HepG2 (cell line): ENCODE data around the gene WDR62. TPM values are rescaled to one million over a fixed set of nuclear protein-coding genes. Genes with fewer than 3 reads are reported as not detected.

Experiments used
- CBFB ChIP-seq: sonication (generic); formaldehyde crosslinking; IDR thresholded peaks from 2 replicates; pipeline ENCODE4 v1.4.0; 2020; ENCODE audit warnings: missing genetic modification reagents
- GTF3A ChIP-seq: sonication (generic); formaldehyde crosslinking; conservative IDR thresholded peaks from 2 replicates; pipeline ENCODE4 v1.4.0; 2020; ENCODE audit warnings: mild to moderate bottlenecking, missing genetic modification reagents
- GZF1 ChIP-seq: sonication (generic); formaldehyde crosslinking; IDR thresholded peaks from 2 replicates; pipeline ENCODE4 v1.5.1; 2020; ENCODE audit warnings: mild to moderate bottlenecking, missing genetic modification reagents
- HNRNPK ChIP-seq: fragments of 200-400 bp; formaldehyde crosslinking; IDR thresholded peaks from 2 replicates; pipeline ENCODE4 v1.6.1; 2018; ENCODE audit warnings: low read length, low read depth, moderate library complexity, mild to moderate bottlenecking; ENCODE audit not compliant: poor library complexity, severe bottlenecking
- HNRNPLL ChIP-seq: fragments of 200-400 bp; formaldehyde crosslinking; IDR thresholded peaks from 2 replicates; pipeline ENCODE4 v1.6.1; 2017; ENCODE audit warnings: mild to moderate bottlenecking, low read depth, low read length; ENCODE audit not compliant: poor library complexity, severe bottlenecking
- IRF2 ChIP-seq: IDR thresholded peaks from 2 replicates; pipeline ENCODE4 v1.6.1; 2018; ENCODE audit warnings: missing genetic modification reagents, missing compliant biosample characterization
- MIXL1 ChIP-seq: IDR thresholded peaks from 2 replicates; pipeline ENCODE4 v1.6.1; 2016
- SMC3 ChIP-seq: IDR thresholded peaks from 2 replicates; pipeline ENCODE4 v1.6.1; 2011; ENCODE audit warnings: low read length, improper control_type of control experiment
- STAT5B ChIP-seq: sonication (generic); formaldehyde crosslinking; IDR thresholded peaks from 2 replicates; pipeline ENCODE4 v1.4.0; 2020; ENCODE audit warnings: missing genetic modification reagents
- TOPORS ChIP-seq: sonication (generic); formaldehyde crosslinking; IDR thresholded peaks from 2 replicates; pipeline ENCODE4 v1.8.0; 2023; ENCODE audit warnings: mild to moderate bottlenecking, missing genetic modification reagents
- U2AF1 ChIP-seq: fragments of 200-400 bp; formaldehyde crosslinking; optimal IDR thresholded peaks from 2 replicates; pipeline ENCODE3; 2017; ENCODE audit warnings: mild to moderate bottlenecking, low read depth, low read length
- ZFX ChIP-seq: sonication (generic); formaldehyde crosslinking; IDR thresholded peaks from 2 replicates; pipeline ENCODE4 v1.4.0; 2020; ENCODE audit warnings: mild to moderate bottlenecking, low read depth, missing genetic modification reagents, moderate library complexity
- ZNF205 ChIP-seq: IDR thresholded peaks from 2 replicates; pipeline ENCODE4 v1.6.1; 2018; ENCODE audit warnings: missing biosample characterization, missing genetic modification reagents
- ZNF292 ChIP-seq: sonication (generic); formaldehyde crosslinking; IDR thresholded peaks from 2 replicates; pipeline ENCODE4 v1.8.1; 2022; ENCODE audit warnings: mild to moderate bottlenecking, low read depth, missing genetic modification reagents, borderline replicate concordance
- ZNF782 ChIP-seq: sonication (generic); formaldehyde crosslinking; IDR thresholded peaks from 2 replicates; pipeline ENCODE4 v1.4.0; 2020; ENCODE audit warnings: missing genetic modification reagents, mild to moderate bottlenecking, borderline replicate concordance
- ZNF790 ChIP-seq: sonication (generic); formaldehyde crosslinking; IDR thresholded peaks from 2 replicates; pipeline ENCODE4 v1.8.0; 2022; ENCODE audit warnings: missing genetic modification reagents, mild to moderate bottlenecking, borderline replicate concordance
- ZSCAN21 ChIP-seq: sonication (generic); formaldehyde crosslinking; IDR thresholded peaks from 2 replicates; pipeline ENCODE4 v1.8.0; 2022; ENCODE audit warnings: mild to moderate bottlenecking, missing genetic modification reagents, moderate library complexity, borderline replicate concordance
- polyA plus RNA-seq, 8 experiments: library from polyadenylated mRNA; depleted of rRNA in 3 of 8; stranded (reverse) in 7 of 8; unstranded in 1 of 8; fragments of >200 nt; fragmentation: Illumina TruSeq in 4 of 8; extraction: Trizol in 4 of 8; gene quantifications; 2 replicates each; pipeline versions ENCODE4 v1.2.1 to v1.2.3, GENCODE V29; 2011 to 2016; ENCODE audit warnings: low read depth in 4 of 8, missing spikeins in 1 of 8, mixed read lengths in 1 of 8; ENCODE audit not compliant: insufficient read depth in 1 of 8
- total RNA-seq, 5 experiments: library from RNA; depleted of rRNA; stranded (reverse); fragments of >200 nt; fragmentation: Illumina TruSeq; extraction: Trizol; gene quantifications; 2 replicates each; pipeline ENCODE4 v1.2.3, GENCODE V29; 2016; ENCODE audit warnings: low read depth in 1 of 5
- TF ChIP-seq, protein P1 (sequence below), 2 experiments: fragments of 450-650 bp in 1 of 2; sonication (generic) in 1 of 2; formaldehyde crosslinking; IDR thresholded peaks; 2 replicates each; pipeline versions ENCODE4 v1.5.0 to v1.8.0; 2020 to 2022; ENCODE audit warnings: mild to moderate bottlenecking in 1 of 2, missing genetic modification reagents in 1 of 2
- TF ChIP-seq, protein P2 (sequence below): sonication (generic); formaldehyde crosslinking; IDR thresholded peaks from 2 replicates; pipeline ENCODE4 v1.5.0; 2020; ENCODE audit warnings: mild to moderate bottlenecking, missing genetic modification reagents, moderate library complexity
- TF ChIP-seq, protein P3 (sequence below): sonication (generic); formaldehyde crosslinking; IDR thresholded peaks from 2 replicates; pipeline ENCODE4 v1.5.0; 2020; ENCODE audit warnings: mild to moderate bottlenecking, low read depth, missing genetic modification reagents, borderline replicate concordance
- TF ChIP-seq, protein P4 (sequence below): sonication (generic); formaldehyde crosslinking; IDR thresholded peaks from 2 replicates; pipeline ENCODE4 v1.8.1; 2023; ENCODE audit warnings: mild to moderate bottlenecking, missing genetic modification reagents
- TF ChIP-seq, protein P5 (sequence below): sonication (generic); formaldehyde crosslinking; IDR thresholded peaks from 2 replicates; pipeline ENCODE4 v1.4.0; 2020; ENCODE audit warnings: missing genetic modification reagents

WDR62 gene
- total and polyA plus RNA-seq, 2 of the 13 experiments (the other 11 are each of a cell fraction or from before 2014, with no cell fraction given), result 5.8 to 12.5 TPM

DNA sequence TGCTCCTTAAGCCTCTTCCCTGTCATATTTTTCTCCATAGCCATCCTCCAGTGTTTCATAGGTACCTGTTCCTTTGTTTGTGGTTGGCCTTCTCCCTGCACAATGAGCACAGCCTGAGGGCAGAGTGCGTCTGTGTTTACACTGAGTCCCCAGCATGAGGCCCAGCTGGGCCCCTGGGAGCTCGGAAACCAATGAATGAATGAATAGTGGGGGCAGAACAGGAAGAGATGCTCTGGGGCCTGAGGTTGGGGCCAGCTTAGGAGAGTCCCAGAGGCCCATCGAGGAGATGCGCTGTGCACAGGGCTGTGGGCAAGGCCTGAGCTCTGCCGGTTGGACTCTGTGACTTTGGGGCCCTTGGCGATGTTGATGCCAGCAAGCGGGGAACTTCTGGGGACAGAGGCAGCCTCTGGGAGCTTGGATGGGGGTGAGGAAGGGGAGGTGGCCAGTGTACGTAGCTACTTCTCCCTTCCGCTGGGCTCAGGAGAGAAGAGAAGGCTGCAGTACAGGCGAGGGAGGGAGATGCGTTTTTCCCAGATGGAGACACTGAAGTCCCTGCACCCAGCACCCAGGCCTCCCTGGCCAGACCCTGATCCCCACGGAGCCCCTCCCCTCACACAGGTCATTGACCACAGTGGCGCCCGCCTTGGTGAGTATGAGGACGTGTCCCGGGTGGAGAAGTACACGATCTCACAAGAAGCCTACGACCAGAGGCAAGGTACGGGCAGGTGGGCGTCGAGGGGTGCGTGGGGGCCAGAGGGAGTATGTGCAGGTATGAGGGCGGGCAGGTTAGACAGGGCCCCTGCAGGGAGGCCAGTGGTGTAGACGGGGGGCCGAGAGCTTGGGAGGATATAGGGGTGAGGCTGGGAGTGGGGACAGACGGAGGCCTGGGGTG lies 65.6 kb downstream of the WDR62 start (continued):
- TF ChIP-seq HNRNPLL (peak; percentile 48), ZNF292 (CRISPR knock-in tag) (peak; percentile 69; the same call in 1 of the 2 replicates), IRF2 (CRISPR knock-in tag) (peak; percentile 83), GZF1 (CRISPR knock-in tag) (0 out of 2 replicates have a peak, but pooled peaks have one; percentile 11), ZNF205 (CRISPR knock-in tag) (0 out of 2 replicates have a peak, but pooled peaks have one; percentile 53), ZNF790 (CRISPR knock-in tag) (no peak), ZSCAN21 (CRISPR knock-in tag) (peak; percentile 56; the same call in 1 of the 2 replicates), MIXL1 (CRISPR knock-in tag) (peak; percentile 42; the same call in 1 of the 2 replicates), ZNF782 (CRISPR knock-in tag) (no peak; the same call in 1 of the 2 replicates), SMC3 (peak; percentile 15; the same call in 1 of the 2 replicates), U2AF1 (peak; percentile 75), TOPORS (CRISPR knock-in tag) (peak; percentile 75; the same call in 1 of the 2 replicates), GTF3A (no peak; the same call in 1 of the 2 replicates), HNRNPK (no peak), CBFB (0 out of 2 replicates have a peak, but pooled peaks have one; percentile 41), STAT5B (CRISPR knock-in tag) (no peak), ZFX (CRISPR knock-in tag) (peak; percentile 94)
- TF ChIP-seq, protein P1, sequence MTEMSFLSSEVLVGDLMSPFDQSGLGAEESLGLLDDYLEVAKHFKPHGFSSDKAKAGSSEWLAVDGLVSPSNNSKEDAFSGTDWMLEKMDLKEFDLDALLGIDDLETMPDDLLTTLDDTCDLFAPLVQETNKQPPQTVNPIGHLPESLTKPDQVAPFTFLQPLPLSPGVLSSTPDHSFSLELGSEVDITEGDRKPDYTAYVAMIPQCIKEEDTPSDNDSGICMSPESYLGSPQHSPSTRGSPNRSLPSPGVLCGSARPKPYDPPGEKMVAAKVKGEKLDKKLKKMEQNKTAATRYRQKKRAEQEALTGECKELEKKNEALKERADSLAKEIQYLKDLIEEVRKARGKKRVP (CRISPR knock-in tag; IDR thresholded peaks at IDR 0.05), result peak in 1 of 2 experiments; percentile 67; a peak in 2 of 4 replicates
- TF ChIP-seq, protein P2, sequence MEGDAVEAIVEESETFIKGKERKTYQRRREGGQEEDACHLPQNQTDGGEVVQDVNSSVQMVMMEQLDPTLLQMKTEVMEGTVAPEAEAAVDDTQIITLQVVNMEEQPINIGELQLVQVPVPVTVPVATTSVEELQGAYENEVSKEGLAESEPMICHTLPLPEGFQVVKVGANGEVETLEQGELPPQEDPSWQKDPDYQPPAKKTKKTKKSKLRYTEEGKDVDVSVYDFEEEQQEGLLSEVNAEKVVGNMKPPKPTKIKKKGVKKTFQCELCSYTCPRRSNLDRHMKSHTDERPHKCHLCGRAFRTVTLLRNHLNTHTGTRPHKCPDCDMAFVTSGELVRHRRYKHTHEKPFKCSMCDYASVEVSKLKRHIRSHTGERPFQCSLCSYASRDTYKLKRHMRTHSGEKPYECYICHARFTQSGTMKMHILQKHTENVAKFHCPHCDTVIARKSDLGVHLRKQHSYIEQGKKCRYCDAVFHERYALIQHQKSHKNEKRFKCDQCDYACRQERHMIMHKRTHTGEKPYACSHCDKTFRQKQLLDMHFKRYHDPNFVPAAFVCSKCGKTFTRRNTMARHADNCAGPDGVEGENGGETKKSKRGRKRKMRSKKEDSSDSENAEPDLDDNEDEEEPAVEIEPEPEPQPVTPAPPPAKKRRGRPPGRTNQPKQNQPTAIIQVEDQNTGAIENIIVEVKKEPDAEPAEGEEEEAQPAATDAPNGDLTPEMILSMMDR (CRISPR knock-in tag), result peak; percentile 24
- TF ChIP-seq, protein P3, sequence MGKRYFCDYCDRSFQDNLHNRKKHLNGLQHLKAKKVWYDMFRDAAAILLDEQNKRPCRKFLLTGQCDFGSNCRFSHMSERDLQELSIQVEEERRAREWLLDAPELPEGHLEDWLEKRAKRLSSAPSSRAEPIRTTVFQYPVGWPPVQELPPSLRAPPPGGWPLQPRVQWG (CRISPR knock-in tag), result no peak
- TF ChIP-seq, protein P4, sequence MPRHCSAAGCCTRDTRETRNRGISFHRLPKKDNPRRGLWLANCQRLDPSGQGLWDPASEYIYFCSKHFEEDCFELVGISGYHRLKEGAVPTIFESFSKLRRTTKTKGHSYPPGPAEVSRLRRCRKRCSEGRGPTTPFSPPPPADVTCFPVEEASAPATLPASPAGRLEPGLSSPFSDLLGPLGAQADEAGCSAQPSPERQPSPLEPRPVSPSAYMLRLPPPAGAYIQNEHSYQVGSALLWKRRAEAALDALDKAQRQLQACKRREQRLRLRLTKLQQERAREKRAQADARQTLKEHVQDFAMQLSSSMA, result peak; percentile 70; the same call in 1 of the 2 replicates
- TF ChIP-seq, protein P5, sequence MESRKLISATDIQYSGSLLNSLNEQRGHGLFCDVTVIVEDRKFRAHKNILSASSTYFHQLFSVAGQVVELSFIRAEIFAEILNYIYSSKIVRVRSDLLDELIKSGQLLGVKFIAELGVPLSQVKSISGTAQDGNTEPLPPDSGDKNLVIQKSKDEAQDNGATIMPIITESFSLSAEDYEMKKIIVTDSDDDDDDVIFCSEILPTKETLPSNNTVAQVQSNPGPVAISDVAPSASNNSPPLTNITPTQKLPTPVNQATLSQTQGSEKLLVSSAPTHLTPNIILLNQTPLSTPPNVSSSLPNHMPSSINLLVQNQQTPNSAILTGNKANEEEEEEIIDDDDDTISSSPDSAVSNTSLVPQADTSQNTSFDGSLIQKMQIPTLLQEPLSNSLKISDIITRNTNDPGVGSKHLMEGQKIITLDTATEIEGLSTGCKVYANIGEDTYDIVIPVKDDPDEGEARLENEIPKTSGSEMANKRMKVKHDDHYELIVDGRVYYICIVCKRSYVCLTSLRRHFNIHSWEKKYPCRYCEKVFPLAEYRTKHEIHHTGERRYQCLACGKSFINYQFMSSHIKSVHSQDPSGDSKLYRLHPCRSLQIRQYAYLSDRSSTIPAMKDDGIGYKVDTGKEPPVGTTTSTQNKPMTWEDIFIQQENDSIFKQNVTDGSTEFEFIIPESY (CRISPR knock-in tag), result 0 out of 2 replicates have a peak, but pooled peaks have one; percentile 12
